H1 (cell line): Measurements from ENCODE around the gene MAN2A1. TPM values are rescaled to one million over a fixed set of nuclear protein-coding genes. Genes with fewer than 3 reads are reported as not detected.

Source experiments
- CTCF ChIA-PET: fragments of 300-600 bp; sonication (Branson Sonifier 250); formaldehyde crosslinking; loops from one replicate; lab custom pipeline; 2021; ENCODE audit not compliant: partially characterized antibody; lab: Charles Lee
- POLR2A ChIA-PET: fragments of 300-600 bp; sonication (Branson Sonifier 250); formaldehyde crosslinking; loops from one replicate; lab custom pipeline; 2021; ENCODE audit warnings: inconsistent platforms; ENCODE audit not compliant: partially characterized antibody; lab: Charles Lee
- DNase-seq, 2 experiments: peaks; one replicate each; pipeline versions ENCODE4 v3.0.0 to v3.0.0-alpha.2; 2010 to 2022; ENCODE audit warnings: low spot score in 2 of 2, low read depth in 1 of 2, mixed read lengths in 1 of 2
- FAIRE-seq: peaks from 2 replicates; lab custom pipeline; 2011; peaks lifted over from hg19 to GRCh38; lab: Jason Lieb, UNC
- H2AFZ ChIP-seq: 2 replicates; pipeline ENCODE4 v1.8.1; 2012; ENCODE audit warnings: low read length, inconsistent platforms
- H2AK5ac ChIP-seq: 2 replicates; pipeline ENCODE4 v1.6.1; 2013; ENCODE audit warnings: low read depth, low read length
- H2BK120ac ChIP-seq: replicated peaks from 2 replicates; pipeline ENCODE3; 2013; ENCODE audit warnings: low read depth, low read length, inconsistent platforms
- H2BK12ac ChIP-seq: 2 replicates; pipeline ENCODE4 v1.6.1; 2013; ENCODE audit warnings: low read depth, low read length
- H2BK15ac ChIP-seq: 2 replicates; pipeline ENCODE4 v1.6.1; 2013; ENCODE audit warnings: low read length
- H2BK20ac ChIP-seq: 2 replicates; pipeline ENCODE4 v1.6.1; 2013; ENCODE audit warnings: low read length
- H2BK5ac ChIP-seq: 2 replicates; pipeline ENCODE4 v1.6.1; 2013; ENCODE audit warnings: low read depth, low read length
- H3K14ac ChIP-seq: 2 replicates; pipeline ENCODE4 v1.6.1; 2013; ENCODE audit warnings: inconsistent platforms; ENCODE audit not compliant: insufficient read length
- H3K18ac ChIP-seq: 2 replicates; pipeline ENCODE4 v1.6.1; 2013; ENCODE audit warnings: low read length; ENCODE audit errors: extremely low read depth
- H3K23ac ChIP-seq: 2 replicates; pipeline ENCODE4 v1.6.1; 2013; ENCODE audit warnings: inconsistent platforms; ENCODE audit not compliant: insufficient read length
- H3K23me2 ChIP-seq: 2 replicates; pipeline ENCODE4 v1.6.1; 2013; ENCODE audit warnings: low read depth, low read length
- H3K27ac ChIP-seq: 2 replicates; pipeline ENCODE4 v1.6.1; 2011; ENCODE audit warnings: low read depth, low read length, inconsistent platforms
- H3K27me3 ChIP-seq, 4 experiments: replicated peaks in 1 of 4; 1 replicate in 1 of 4; 2 replicates in 3 of 4; pipeline versions ENCODE4 v1.6.1 to v1.8.1; 2011 to 2013; ENCODE audit warnings: low read length in 3 of 4, mild to moderate bottlenecking in 3 of 4, inconsistent platforms in 2 of 4, mixed read lengths in 2 of 4, moderate library complexity in 1 of 4; ENCODE audit not compliant: control insufficient read depth in 3 of 4, insufficient read depth in 3 of 4; ENCODE audit errors: extremely low read depth in 1 of 4
- H3K36me3 ChIP-seq, 4 experiments: 2 replicates each; pipeline versions ENCODE4 v1.6.1 to v1.8.1; 2011 to 2013; ENCODE audit warnings: mild to moderate bottlenecking in 4 of 4, low read length in 3 of 4, moderate library complexity in 2 of 4, control low read depth in 1 of 4, inconsistent platforms in 1 of 4; ENCODE audit not compliant: insufficient read depth in 4 of 4, control insufficient read depth in 2 of 4
- H3K4ac ChIP-seq: replicated peaks from 2 replicates; pipeline ENCODE3; 2013; ENCODE audit warnings: low read length, low read depth, mixed read lengths, inconsistent platforms; ENCODE audit not compliant: insufficient read length
- H3K4me1 ChIP-seq, 4 experiments: replicated peaks in 1 of 4; 1 replicate in 1 of 4; 2 replicates in 3 of 4; pipeline versions ENCODE4 v1.6.1 to v1.8.1; 2011 to 2013; ENCODE audit warnings: low read length in 3 of 4, inconsistent platforms in 2 of 4, mixed read lengths in 1 of 4; ENCODE audit not compliant: insufficient read depth in 4 of 4, control insufficient read depth in 3 of 4
- H3K4me2 ChIP-seq, 2 experiments: 2 replicates each; pipeline versions ENCODE4 v1.6.1 to v1.8.1; 2011 to 2013; ENCODE audit warnings: low read depth in 2 of 2, low read length in 2 of 2, control low read depth in 1 of 2, inconsistent platforms in 1 of 2, mild to moderate bottlenecking in 1 of 2; ENCODE audit not compliant: insufficient read depth in 1 of 2
- H3K4me3 ChIP-seq, 4 experiments: fragments of 200-600, 300-600 bp in 1 of 4; sonication (generic), shearing (Covaris generic), sonication (Bioruptor Twin) in 1 of 4; 2 replicates each; pipeline versions ENCODE4 v1.5.1 to v1.8.1; 2011 to 2016; ENCODE audit warnings: low read length in 4 of 4, low read depth in 3 of 4, control low read depth in 2 of 4, inconsistent platforms in 2 of 4, mild to moderate bottlenecking in 2 of 4, mixed read lengths in 1 of 4, moderate library complexity in 1 of 4; ENCODE audit not compliant: insufficient read depth in 2 of 4; ENCODE audit errors: extremely low read depth in 1 of 4
- H3K56ac ChIP-seq: replicated peaks from 2 replicates; pipeline ENCODE3; 2013; ENCODE audit warnings: low read depth, mild to moderate bottlenecking, mixed read lengths, low read length, inconsistent platforms; ENCODE audit not compliant: insufficient read length
- H3K79me1 ChIP-seq: 2 replicates; pipeline ENCODE4 v1.6.1; 2013; ENCODE audit warnings: low read depth, low read length, control low read depth
- H3K79me2 ChIP-seq, 2 experiments: 2 replicates each; pipeline versions ENCODE4 v1.6.1 to v1.8.1; 2012 to 2013; ENCODE audit warnings: low read length in 2 of 2, mild to moderate bottlenecking in 2 of 2, inconsistent platforms in 1 of 2; ENCODE audit not compliant: insufficient read depth in 2 of 2, control insufficient read depth in 1 of 2
- H3K9ac ChIP-seq, 4 experiments: replicated peaks in 1 of 4; 1 replicate in 1 of 4; 2 replicates in 3 of 4; pipeline versions ENCODE4 v1.6.1 to v1.8.1; 2011 to 2013; ENCODE audit warnings: low read depth in 3 of 4, low read length in 3 of 4, control low read depth in 2 of 4, mild to moderate bottlenecking in 2 of 4, moderate library complexity in 2 of 4, inconsistent platforms in 1 of 4; ENCODE audit errors: extremely low read depth in 1 of 4
- H3K9me3 ChIP-seq, 2 experiments: 2 replicates each; pipeline versions ENCODE4 v1.6.1 to v1.8.1; 2012 to 2013; ENCODE audit warnings: mild to moderate bottlenecking in 2 of 2, moderate library complexity in 2 of 2, control low read depth in 1 of 2, inconsistent platforms in 1 of 2, low read depth in 1 of 2, low read length in 1 of 2, mixed read lengths in 1 of 2; ENCODE audit not compliant: insufficient read depth in 2 of 2
- H4K20me1 ChIP-seq, 2 experiments: replicated peaks in 1 of 2; 2 replicates each; pipeline versions ENCODE3 to v1.8.1; 2011 to 2013; ENCODE audit warnings: inconsistent platforms in 2 of 2, low read length in 2 of 2, mild to moderate bottlenecking in 1 of 2; ENCODE audit not compliant: insufficient read depth in 2 of 2, control insufficient read depth in 1 of 2
- H4K5ac ChIP-seq: 2 replicates; pipeline ENCODE4 v1.6.1; 2013; ENCODE audit warnings: low read length, low read depth, mixed read lengths, inconsistent platforms; ENCODE audit not compliant: insufficient read length
- H4K8ac ChIP-seq: 2 replicates; pipeline ENCODE4 v1.8.0; 2013; ENCODE audit warnings: mild to moderate bottlenecking, moderate library complexity, low read length, inconsistent platforms; ENCODE audit not compliant: insufficient read depth; ENCODE audit errors: extremely low read depth
- H4K91ac ChIP-seq: replicated peaks from 2 replicates; pipeline ENCODE3; 2013; ENCODE audit warnings: low read length, mixed read lengths, inconsistent platforms; ENCODE audit not compliant: insufficient read length
- BACH1 ChIP-seq: IDR thresholded peaks from 2 replicates; pipeline ENCODE4 v1.6.1; 2012; ENCODE audit warnings: low read length, improper control_type of control experiment
- MAFK ChIP-seq: IDR thresholded peaks from 2 replicates; pipeline ENCODE4 v1.6.1; 2012; ENCODE audit warnings: low read depth, mild to moderate bottlenecking, improper control_type of control experiment, low read length
- TBP ChIP-seq: IDR thresholded peaks from 2 replicates; pipeline ENCODE4 v1.6.1; 2011; ENCODE audit warnings: low read depth, low read length, improper control_type of control experiment
- WGBS, 2 experiments: shearing (Covaris generic) in 1 of 2; methylation state at CpG; one replicate each; pipeline versions ENCODE4 v1.1.6 to v1.1.7; 2013 to 2015; ENCODE audit warnings: low lambda C conversion rate in 2 of 2, mixed read lengths in 2 of 2, inconsistent platforms in 1 of 2, low coverage in 1 of 2, missing lambda C conversion rate in 1 of 2; ENCODE audit not compliant: insufficient replicate concordance in 2 of 2, insufficient coverage in 1 of 2, insufficient read length in 1 of 2; ENCODE audit errors: extremely low coverage in 1 of 2, missing lambda C conversion rate in 1 of 2; 5-methylcytosine and 5-hydroxymethylcytosine counted together
- polyA plus RNA-seq, 7 experiments: library from polyadenylated mRNA; depleted of rRNA in 3 of 7; stranded (reverse) in 5 of 7; unstranded in 2 of 7; fragments of >200 nt in 5 of 7; fragments of 200-250 nt in 2 of 7; gene quantifications; 1 replicate in 5 of 7; 2 replicates in 1 of 7; 4 replicates in 1 of 7; pipeline versions ENCODE4 v1.2.1 to v1.2.3, GENCODE V29; 2011 to 2013; ENCODE audit warnings: missing spikeins in 2 of 7, mixed read lengths in 2 of 7
- total RNA-seq: library from RNA; stranded (reverse); fragmentation: NEBNext Ultra II Directional; extraction: Animal tissue kit (Norgen Biotek cat#: 25700); gene quantifications from 2 replicates; pipeline ENCODE4 v1.2.1, GENCODE V29; 2021

The MAN2A1 gene
- total and polyA plus RNA-seq, 2 of the 8 experiments (the other 6 are each of a cell fraction or from before 2014, with no cell fraction given): 29.1 to 102 TPM

DNA sequence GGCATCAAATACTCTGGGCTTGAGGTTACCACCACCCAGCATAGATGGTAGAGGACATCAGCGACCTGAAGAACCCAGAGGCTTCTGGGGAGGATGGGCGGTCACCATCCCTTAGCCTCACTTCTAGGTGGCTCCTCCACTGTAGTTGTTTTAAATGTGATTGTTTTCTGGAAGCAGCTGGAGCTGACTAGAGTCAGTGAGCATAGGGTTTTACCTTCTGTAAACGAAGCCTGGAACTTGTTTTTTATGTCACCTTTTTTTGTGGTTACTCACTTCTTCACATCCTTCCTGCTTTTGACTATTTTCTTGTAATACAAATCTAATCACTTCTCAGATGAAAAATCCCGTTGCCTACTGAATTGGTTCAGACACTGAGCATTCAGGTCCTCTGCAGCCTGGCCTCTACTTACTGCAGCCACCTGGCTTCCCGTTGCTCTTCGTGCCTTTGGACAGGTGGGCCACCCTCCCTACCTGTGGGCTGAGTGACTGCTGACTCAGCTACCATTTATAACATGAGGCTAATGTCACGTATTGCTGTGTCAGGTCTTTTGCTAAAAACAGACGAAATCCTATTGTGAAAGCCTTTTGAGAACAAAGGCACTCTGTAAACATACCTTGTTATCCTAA is 167.8 kb downstream of the MAN2A1 start:
- Histone ChIP-seq H4K8ac (no peak overlapping the region), H3K27ac (no peak overlapping the region), H3K9me3 (no peaks in the 10 kb centered on the region), H2BK12ac (no peak overlapping the region), H3K23me2 (no peaks in the 10 kb centered on the region; the same call in 1 of the 2 replicates), H4K20me1 (no peaks in the 10 kb centered on the region), H2AK5ac (no peak overlapping the region), H3K27me3 (peaks cover 0 to 1% (median 0%) of the 10 kb centered on the region in 4 experiments; a peak in 1 of 7 replicates), H2BK120ac (no peak overlapping the region), H4K5ac (no peak overlapping the region), H3K36me3 (peaks cover 4 to 67% (median 19%) of the 10 kb centered on the region in 4 experiments; a peak in 6 of 8 replicates), H2BK20ac (no peak overlapping the region), H3K4ac (no peak overlapping the region), H3K9ac (no peak overlapping the region), H3K79me1 (no peaks in the 10 kb centered on the region), H3K4me1 (peaks cover 0 to 8% (median 0%) of the 10 kb centered on the region in 4 experiments; a peak in 2 of 7 replicates), H3K4me2 (no peak overlapping the region), H2BK15ac (no peak overlapping the region), H4K91ac (no peak overlapping the region), H3K79me2 (no peaks in the 10 kb centered on the region), H2AFZ (no peak overlapping the region), H3K23ac (no peak overlapping the region), H3K18ac (no peak overlapping the region), H3K56ac (no peak overlapping the region), H3K4me3 (no peak overlapping the region), H2BK5ac (no peak overlapping the region), H3K14ac (no peak overlapping the region)
- TF ChIP-seq MAFK (peak; percentile 59), BACH1 (peak; percentile 49), TBP (no peak)
- 85% methylated on average over 8 of the region's 8 CpGs; no CpG with 5 or more reads in 1 of the 2 experiments for WGBS, 2 experiments
- ChIA-PET CTCF (interaction anchor here (0.9 to 1.1 kb wide), 2 partner anchors 320 to 476 kb away, joined by 3 read pairs; no protein-coding TSS in a partner anchor), POLR2A (no interaction called here)
- no peak for DNase-seq
- no peak for FAIRE-seq
